Hematopoietic multipotent progenitor cell treated with erythropoietin and hydrocortisone succinate and interleukin-3 and kit ligand, for 4 days (in vitro differentiated cells): ENCODE data around the gene THRB.

Experiments
- DNase-seq: peaks from one replicate; pipeline ENCODE4 v3.0.0-alpha.2; 2015

The THRB gene

GRCh38 chr3:24487325-24488262 lies 7.1 kb downstream of the THRB start:
- no peak for DNase-seq

GRCh38 chr3:24485511-24485910 lies 9.1 kb downstream of the THRB start:
- no peak for DNase-seq

GRCh38 chr3:24483873-24484272 lies 10.8 kb downstream of the THRB start:
- DNase-seq: peak; percentile 78

- no peak for DNase-seq
Measured at GRCh38 chr3:24482096-24482705, 12.4 kb downstream of the THRB start.

GRCh38 chr3:24481193-24481592 lies 13.5 kb downstream of the THRB start:
- no peak for DNase-seq

GRCh38 chr3:24480497-24480896 lies 14.2 kb downstream of the THRB start:
- DNase-seq: peak; percentile 41

GRCh38 chr3:24479816-24480215 lies 14.8 kb downstream of the THRB start:
- DNase-seq: no peak

- DNase-seq: no peak
Measured at GRCh38 chr3:24476871-24477656, 17.6 kb downstream of the THRB start.

- DNase-seq: no peak
Measured at GRCh38 chr3:24475925-24476324, 18.7 kb downstream of the THRB start.

GRCh38 chr3:24474862-24475261 lies 19.8 kb downstream of the THRB start:
- DNase-seq: no peak

GRCh38 chr3:24472358-24472757 lies 22.3 kb downstream of the THRB start:
- no peak for DNase-seq

GRCh38 chr3:24471486-24471885 lies 23.2 kb downstream of the THRB start:
- no peak for DNase-seq

- no peak for DNase-seq
Measured at GRCh38 chr3:24470277-24470676, 24.4 kb downstream of the THRB start.

- no peak for DNase-seq
Measured at GRCh38 chr3:24464389-24464788, 30.3 kb downstream of the THRB start.

GRCh38 chr3:24462737-24463136 lies 31.9 kb downstream of the THRB start:
- DNase-seq: no peak

- DNase-seq: no peak
Measured at GRCh38 chr3:24460974-24461373, 33.7 kb downstream of the THRB start.

- no peak for DNase-seq
Measured at GRCh38 chr3:24457719-24458118, 36.9 kb downstream of the THRB start.

- no peak for DNase-seq
Measured at GRCh38 chr3:24454856-24455255, 39.8 kb downstream of the THRB start.

GRCh38 chr3:24454393-24454792 lies 40.3 kb downstream of the THRB start:
- DNase-seq: no peak

GRCh38 chr3:24451461-24452099 lies 43.1 kb downstream of the THRB start:
- no peak for DNase-seq

GRCh38 chr3:24450160-24450907 lies 44.3 kb downstream of the THRB start:
- DNase-seq: no peak

- no peak for DNase-seq
Measured at GRCh38 chr3:24447836-24448235, 46.8 kb downstream of the THRB start.
